ENCODE data around the gene ZNF618. TPM values are rescaled to one million over a fixed set of nuclear protein-coding genes. Genes with fewer than 3 reads are reported as not detected.

The ZNF618 gene
- total RNA-seq, 2 donors from 2014 or later, result 16.6 to 24.9 TPM

Other genes starting within 250 kb of the ZNF618 start
- gene AMBP, start 202.0 kb downstream of the ZNF618 start, total RNA-seq, result not detected
- not detected for gene KIF12, start 223.0 kb downstream of the ZNF618 start, total RNA-seq

Measured in thoracic aorta (tissue), 2 donors.